GM12874 (cell line): ENCODE data around the gene NYAP2.

Experiments
- TF ChIP-seq, protein P1 (sequence below): IDR thresholded peaks from 2 replicates; pipeline ENCODE4 v1.5.1; 2011; ENCODE audit warnings: low read depth, mild to moderate bottlenecking, control low read depth, low read length, moderate library complexity; ENCODE audit not compliant: insufficient read depth

NYAP2 gene

GRCh38 chr2:225413786-225414185 lies 14.3 kb downstream of the NYAP2 start:
- TF ChIP-seq, protein P1, sequence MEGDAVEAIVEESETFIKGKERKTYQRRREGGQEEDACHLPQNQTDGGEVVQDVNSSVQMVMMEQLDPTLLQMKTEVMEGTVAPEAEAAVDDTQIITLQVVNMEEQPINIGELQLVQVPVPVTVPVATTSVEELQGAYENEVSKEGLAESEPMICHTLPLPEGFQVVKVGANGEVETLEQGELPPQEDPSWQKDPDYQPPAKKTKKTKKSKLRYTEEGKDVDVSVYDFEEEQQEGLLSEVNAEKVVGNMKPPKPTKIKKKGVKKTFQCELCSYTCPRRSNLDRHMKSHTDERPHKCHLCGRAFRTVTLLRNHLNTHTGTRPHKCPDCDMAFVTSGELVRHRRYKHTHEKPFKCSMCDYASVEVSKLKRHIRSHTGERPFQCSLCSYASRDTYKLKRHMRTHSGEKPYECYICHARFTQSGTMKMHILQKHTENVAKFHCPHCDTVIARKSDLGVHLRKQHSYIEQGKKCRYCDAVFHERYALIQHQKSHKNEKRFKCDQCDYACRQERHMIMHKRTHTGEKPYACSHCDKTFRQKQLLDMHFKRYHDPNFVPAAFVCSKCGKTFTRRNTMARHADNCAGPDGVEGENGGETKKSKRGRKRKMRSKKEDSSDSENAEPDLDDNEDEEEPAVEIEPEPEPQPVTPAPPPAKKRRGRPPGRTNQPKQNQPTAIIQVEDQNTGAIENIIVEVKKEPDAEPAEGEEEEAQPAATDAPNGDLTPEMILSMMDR: no peak

- TF ChIP-seq, protein P1: no peak
Observed at GRCh38 chr2:225414902-225415301, 15.4 kb downstream of the NYAP2 start.

GRCh38 chr2:225415341-225415740 lies 15.8 kb downstream of the NYAP2 start:
- TF ChIP-seq, protein P1: no peak

- TF ChIP-seq, protein P1: no peak
Observed at GRCh38 chr2:225415792-225416191, 16.3 kb downstream of the NYAP2 start.

DNA sequence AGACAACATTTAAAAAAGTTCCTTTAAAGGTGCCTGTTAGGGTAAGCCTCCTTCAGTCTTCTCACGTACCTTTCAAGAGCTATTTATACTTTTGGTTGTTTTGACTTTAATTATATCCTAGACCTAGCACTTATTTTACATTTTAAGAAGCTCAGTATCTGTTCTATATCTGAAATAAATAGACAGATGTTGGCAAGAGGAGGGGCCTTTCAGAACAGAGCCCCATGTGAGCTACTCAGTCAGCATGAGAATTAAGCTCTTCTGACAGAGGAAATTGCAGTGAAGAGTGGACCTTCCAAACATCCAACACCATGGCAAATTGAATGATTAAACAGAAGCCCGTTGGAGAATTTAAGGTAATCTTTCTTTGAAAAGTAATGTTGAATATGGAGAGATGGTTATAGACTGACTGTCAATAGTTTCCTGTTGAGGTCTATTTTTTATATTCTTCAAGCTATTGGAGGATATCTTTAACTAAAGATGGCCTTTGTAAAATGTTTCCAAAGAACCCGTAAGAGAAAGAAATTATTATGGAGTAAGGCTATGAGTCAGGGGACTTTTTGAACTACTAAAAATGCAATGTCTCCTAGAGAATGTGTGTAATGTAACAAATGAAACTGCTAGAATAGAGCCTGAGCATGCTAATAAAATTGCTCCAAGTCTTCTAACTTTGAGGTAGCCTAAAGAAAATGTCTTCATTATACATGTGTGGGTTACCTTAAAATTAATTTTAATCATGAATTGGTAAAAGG lies 17.3 kb downstream of the NYAP2 start:
- TF ChIP-seq, protein P1: no peak

DNA sequence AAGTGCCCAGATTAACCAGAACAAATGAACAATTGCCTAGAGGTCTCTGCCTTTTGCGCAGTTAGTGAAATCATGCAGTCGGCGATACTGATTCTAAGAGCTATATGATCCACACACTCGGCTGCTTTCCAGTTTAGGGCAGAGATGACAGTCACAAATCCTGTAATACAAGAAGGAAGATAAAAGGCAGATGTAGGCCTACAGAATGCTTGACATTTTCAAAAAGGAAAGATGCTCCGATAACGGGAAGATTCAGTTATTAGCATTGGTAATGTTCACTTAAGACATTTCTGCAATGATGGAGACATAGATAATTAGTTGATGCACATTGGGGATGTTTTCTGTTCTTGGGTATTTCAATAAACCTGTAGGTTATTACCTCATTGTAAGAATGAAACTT lies 19.5 kb downstream of the NYAP2 start:
- TF ChIP-seq, protein P1: no peak

DNA sequence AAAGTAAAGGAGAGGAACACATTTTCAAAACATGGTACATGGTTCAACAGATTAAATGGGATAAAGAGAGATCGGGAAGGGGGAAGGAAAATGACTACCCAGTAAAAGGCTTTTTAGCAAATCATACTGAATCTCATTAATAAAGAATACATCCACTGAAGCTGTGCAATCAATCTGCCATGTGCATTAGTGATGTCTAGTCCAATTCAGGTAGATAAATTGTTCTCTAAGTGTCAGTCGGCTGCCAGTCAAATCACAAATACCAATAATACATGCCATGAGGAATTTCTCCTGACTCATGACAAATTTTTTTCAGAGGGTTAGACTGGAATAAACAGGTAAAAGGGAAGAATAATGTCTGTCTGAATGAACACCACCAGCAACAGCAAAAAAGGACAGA lies 22.6 kb downstream of the NYAP2 start:
- TF ChIP-seq, protein P1: no peak
